GM12865 (cell line): ENCODE measurements around the gene SAMD14.

Experiments used
- DNase-seq: peaks from one replicate; pipeline ENCODE4 v3.0.0; 2010; ENCODE audit warnings: low read depth
- H3K4me3 ChIP-seq: 2 replicates; pipeline ENCODE4 v1.5.1; 2011; ENCODE audit warnings: mild to moderate bottlenecking, low read depth, low read length, control low read depth
- TF ChIP-seq, protein P1 (sequence below): IDR thresholded peaks from 2 replicates; pipeline ENCODE4 v1.5.1; 2011; ENCODE audit warnings: low read length, control low read depth, low read depth, inconsistent platforms; ENCODE audit not compliant: insufficient read depth; ENCODE audit errors: missing control alignments

Gene SAMD14

DNA sequence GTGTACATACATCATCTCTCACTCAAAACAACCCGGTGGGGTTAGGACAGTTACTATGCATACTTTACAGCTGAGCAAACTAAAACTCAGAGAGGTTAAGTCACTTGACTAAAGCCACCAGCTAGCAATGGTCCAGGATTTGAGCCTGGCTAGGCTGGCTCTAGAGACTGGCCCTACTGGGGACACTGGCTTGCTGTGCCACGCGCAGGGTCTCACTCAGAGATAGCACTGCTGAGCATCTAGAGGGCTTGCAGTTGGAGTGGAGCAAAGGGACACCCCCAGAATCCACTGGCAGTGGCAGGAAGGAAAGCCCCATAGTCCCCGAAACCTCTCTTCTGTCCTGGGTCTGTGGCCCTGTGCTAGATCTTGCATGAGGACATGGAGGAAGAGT, 11.1 kb downstream of the SAMD14 start:
- no peak for DNase-seq
- H3K4me3 ChIP-seq = no peak overlapping the region
- TF ChIP-seq, protein P1, sequence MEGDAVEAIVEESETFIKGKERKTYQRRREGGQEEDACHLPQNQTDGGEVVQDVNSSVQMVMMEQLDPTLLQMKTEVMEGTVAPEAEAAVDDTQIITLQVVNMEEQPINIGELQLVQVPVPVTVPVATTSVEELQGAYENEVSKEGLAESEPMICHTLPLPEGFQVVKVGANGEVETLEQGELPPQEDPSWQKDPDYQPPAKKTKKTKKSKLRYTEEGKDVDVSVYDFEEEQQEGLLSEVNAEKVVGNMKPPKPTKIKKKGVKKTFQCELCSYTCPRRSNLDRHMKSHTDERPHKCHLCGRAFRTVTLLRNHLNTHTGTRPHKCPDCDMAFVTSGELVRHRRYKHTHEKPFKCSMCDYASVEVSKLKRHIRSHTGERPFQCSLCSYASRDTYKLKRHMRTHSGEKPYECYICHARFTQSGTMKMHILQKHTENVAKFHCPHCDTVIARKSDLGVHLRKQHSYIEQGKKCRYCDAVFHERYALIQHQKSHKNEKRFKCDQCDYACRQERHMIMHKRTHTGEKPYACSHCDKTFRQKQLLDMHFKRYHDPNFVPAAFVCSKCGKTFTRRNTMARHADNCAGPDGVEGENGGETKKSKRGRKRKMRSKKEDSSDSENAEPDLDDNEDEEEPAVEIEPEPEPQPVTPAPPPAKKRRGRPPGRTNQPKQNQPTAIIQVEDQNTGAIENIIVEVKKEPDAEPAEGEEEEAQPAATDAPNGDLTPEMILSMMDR = no peak

DNA sequence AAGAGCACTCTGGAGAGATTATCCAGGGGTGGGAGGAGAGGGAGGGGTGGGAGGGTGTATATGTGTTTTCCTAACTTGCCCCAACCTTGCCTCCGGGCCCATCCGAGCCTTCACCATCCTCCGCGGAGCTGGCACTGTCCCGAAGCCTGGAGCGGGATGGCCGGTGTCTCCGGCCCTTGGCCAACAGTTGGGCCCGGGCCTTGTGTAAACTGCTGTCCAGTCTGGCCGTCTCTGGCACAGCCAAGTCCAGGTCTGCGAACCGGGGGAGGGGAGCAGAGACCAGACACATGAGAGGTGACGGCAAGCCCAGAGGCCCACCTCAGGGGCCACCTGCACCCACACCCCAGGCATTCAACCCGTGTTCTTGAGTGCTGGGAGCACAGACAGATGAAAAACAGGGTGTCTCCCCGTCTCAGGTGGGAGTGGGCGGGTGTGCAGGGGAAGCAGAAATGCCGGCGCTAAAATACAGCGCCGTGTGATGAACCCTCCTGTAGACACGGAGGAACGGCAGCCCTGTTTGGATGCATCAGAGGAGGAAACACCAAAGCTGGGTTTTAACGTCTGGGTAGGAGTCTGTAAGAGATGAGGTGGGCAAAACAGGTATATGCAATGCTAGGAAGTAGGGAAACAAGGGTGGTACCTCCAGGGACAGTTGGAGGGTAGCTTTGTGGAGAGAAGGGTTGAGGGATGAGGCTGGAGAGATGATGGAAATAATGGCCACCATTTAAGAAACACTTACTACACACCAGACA, 11.7 kb downstream of the SAMD14 start:
- H3K4me3 ChIP-seq = no peak overlapping the region
- no peak for DNase-seq
- TF ChIP-seq, protein P1 = no peak

DNA sequence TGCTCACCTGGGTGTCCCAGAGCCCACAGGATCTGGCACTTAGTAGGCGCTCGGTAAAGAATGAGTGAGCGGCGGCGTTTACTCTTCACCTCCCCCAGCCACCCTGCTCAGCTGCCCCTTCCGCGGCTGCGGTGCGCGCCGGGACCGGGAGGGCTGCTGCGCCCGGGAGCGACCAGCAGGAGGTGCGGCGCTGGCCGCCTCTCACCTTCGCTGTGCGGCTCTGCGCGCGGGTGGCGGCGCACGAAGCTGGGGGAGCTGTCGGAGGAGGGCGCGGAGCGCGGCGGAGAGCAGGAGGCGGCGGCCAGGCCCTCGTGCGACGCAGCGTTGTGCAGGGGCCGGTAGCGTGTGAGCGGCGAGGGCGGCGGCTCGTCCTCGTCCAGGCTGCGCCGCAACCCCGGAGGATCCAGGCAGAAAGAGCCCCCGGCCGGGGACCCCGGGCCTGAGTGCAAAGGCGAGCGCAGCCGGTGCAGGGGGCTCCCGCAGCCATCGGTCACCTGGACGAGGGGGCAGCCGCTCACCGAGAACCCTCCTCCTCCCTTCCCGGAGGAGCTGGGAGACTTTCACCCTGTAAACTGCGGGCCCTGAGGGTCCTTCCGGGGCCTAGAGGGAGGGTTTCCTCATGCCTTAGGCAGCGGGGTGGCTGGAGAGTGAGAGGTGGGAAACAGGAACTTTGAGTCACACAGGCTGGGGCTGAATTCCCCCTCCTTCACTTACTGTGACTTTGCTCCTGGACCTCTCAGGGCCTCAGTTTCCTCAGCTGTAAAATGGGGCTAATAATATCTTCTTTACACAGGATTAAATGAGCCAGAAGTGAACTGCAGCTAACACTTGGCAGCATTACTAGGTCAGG, 12.5 kb downstream of the SAMD14 start:
- TF ChIP-seq, protein P1 = peak; percentile 50
- no peak overlapping the region for H3K4me3 ChIP-seq
- DNase-seq = peak; percentile 66

DNA sequence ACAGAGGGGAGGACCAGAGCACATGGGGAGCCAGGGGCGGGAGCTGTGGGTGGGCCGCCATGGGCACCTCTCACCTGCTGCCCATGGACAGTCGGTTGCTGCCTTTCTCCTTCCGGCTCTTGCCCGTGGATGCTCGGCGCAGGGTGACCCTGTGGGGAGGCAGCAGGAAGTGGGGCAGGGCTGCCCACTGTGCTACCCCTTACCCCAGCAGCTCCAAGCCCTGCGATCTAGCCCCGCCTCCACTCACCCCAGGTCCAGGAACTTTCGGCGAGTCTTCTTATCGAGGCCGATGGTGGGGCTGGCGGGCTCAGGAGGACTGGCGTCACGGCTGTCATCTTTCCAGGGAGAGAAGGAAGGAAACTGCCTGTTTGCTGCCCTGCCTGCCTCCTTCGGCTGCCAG, 14.2 kb downstream of the SAMD14 start:
- TF ChIP-seq, protein P1 = no peak
- no peak overlapping the region for H3K4me3 ChIP-seq
- no peak for DNase-seq

DNA sequence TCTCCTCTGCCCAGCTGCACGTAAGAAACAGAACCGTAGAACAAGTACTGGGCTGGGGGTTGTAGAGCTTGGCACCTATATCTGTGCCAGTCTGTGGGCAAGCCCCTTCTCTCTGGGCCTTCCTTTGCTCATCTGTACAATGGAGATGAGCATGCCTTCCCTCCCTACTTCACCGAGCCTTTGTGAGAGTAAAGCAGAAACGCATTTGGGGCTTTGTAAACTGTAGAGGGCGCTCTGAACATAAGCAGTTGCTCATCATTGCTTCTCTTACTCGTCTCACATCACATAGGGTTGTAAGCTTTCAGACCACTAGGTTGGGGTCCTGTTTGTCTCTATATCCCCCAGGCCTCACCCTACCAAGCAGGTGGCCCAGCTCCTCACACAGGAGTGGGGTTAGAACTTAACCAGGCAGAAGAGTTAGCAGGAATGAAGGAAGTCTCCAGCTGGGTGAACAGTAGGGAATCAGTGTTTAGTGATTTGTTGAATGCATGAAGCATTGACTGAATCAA, 15.1 kb downstream of the SAMD14 start:
- no peak overlapping the region for H3K4me3 ChIP-seq
- TF ChIP-seq, protein P1 = peak; percentile 74
- peak; percentile 68 for DNase-seq

DNA sequence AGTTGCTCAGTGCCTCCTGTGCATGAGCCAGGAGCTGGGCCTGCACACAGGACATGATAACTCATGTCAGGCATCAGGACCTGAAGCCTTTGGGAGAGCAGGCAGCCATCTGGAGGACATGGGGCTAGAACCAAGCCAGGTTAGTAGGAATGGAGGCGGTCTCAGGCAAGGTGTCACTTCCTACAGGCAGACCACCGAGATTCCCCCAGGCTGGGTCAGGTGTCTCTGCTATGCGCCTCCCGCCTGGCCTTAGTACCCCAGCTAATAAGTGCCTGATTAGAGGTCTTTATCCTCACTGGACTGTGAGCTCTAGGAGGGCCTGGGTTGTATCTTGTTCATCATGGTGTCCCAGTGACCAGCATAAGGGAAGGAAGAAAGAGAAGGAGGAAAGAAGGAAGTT, 15.6 kb downstream of the SAMD14 start:
- TF ChIP-seq, protein P1 = no peak
- DNase-seq = no peak
- no peak overlapping the region for H3K4me3 ChIP-seq
